Kidney (tissue), 14 donors: ENCODE measurements around the gene IQCF5. TPM values are rescaled to one million over a fixed set of nuclear protein-coding genes. Genes with fewer than 3 reads are reported as not detected.

Source experiments
- DNase-seq, 5 donors: peaks; one replicate each; pipeline ENCODE4 v3.0.0-alpha.2; 2013 to 2020
- FAIRE-seq: peaks from 2 replicates; lab custom pipeline; 2012; peaks lifted over from hg19 to GRCh38; lab: Jason Lieb, UNC
- H3K27ac ChIP-seq, 2 donors: one replicate each; pipeline ENCODE4 v1.7.0; 2013; ENCODE audit warnings: low read depth in 2 of 2, low read length in 2 of 2, inconsistent platforms in 1 of 2
- H3K27me3 ChIP-seq: one replicate; pipeline ENCODE4 v1.7.1; 2013; ENCODE audit warnings: low read length, inconsistent platforms; ENCODE audit not compliant: control insufficient read depth, insufficient read depth
- H3K36me3 ChIP-seq, 3 donors: one replicate each; pipeline versions ENCODE4 v1.7.0 to v1.7.1; 2013; ENCODE audit warnings: low read length in 3 of 3, control low read depth in 1 of 3, inconsistent platforms in 1 of 3; ENCODE audit not compliant: insufficient read depth in 3 of 3, control insufficient read depth in 2 of 3
- H3K4me1 ChIP-seq, 3 donors: one replicate each; pipeline versions ENCODE4 v1.7.0 to v1.7.1; 2013; ENCODE audit warnings: low read length in 3 of 3, inconsistent platforms in 1 of 3, low read depth in 1 of 3; ENCODE audit not compliant: control insufficient read depth in 2 of 3, insufficient read depth in 2 of 3
- H3K4me3 ChIP-seq, 3 donors: one replicate each; pipeline versions ENCODE4 v1.7.0 to v1.8.1; 2013; ENCODE audit warnings: low read length in 3 of 3, control low read depth in 1 of 3, inconsistent platforms in 1 of 3
- H3K9ac ChIP-seq, 3 donors: one replicate each; pipeline versions ENCODE4 v1.7.0 to v1.7.1; 2013; ENCODE audit warnings: low read length in 3 of 3, control low read depth in 1 of 3, inconsistent platforms in 1 of 3
- H3K9me3 ChIP-seq, 3 donors: one replicate each; pipeline versions ENCODE4 v1.7.0 to v1.7.1; 2013; ENCODE audit warnings: low read length in 3 of 3, control low read depth in 1 of 3, inconsistent platforms in 1 of 3; ENCODE audit not compliant: control insufficient read depth in 2 of 3, insufficient read depth in 1 of 3
- intact Hi-C: fragments of 100-400 bp; cut with DNase I; formaldehyde crosslinking; loops from one replicate; pipeline ENCODE4 v1.11.1; 2022
- polyA plus RNA-seq: library from polyadenylated mRNA; stranded (reverse); fragments of 350-450 nt; fragmentation: Illumina TruSeq; extraction: RNeasy Lipid Tissue Mini Kit (QIAGEN cat#74804); gene quantifications from one replicate; pipeline ENCODE4 v1.2.3, GENCODE V29; 2014; ENCODE audit warnings: low read depth, low replicate concordance; ENCODE audit not compliant: insufficient read depth
- total RNA-seq: library from RNA; stranded (reverse); fragmentation: NEBNext Ultra II Directional; extraction: Animal tissue kit (Norgen Biotek cat#: 25700); gene quantifications from one replicate; pipeline ENCODE4 v1.2.1, GENCODE V29; 2021
- TF ChIP-seq, protein P1 (sequence below): IDR thresholded peaks from 3 replicates; pipeline ENCODE4 v1.5.1; 2012; ENCODE audit warnings: mild to moderate bottlenecking, moderate library complexity, borderline replicate concordance; ENCODE audit not compliant: insufficient read depth; ENCODE audit errors: extremely low read depth
- donor health status: control.
- donor health status: control.
- donor health status: control.
- donor health status: control.
- donor health status: control.
- donor health status: DM: yes; HTN: yes; CAD: no.
- donor health status: Normal renal cell carcinoma (clear cell type).

IQCF5 gene
- total and polyA plus RNA-seq, 2 donors from 2014 or later: not detected

DNA sequence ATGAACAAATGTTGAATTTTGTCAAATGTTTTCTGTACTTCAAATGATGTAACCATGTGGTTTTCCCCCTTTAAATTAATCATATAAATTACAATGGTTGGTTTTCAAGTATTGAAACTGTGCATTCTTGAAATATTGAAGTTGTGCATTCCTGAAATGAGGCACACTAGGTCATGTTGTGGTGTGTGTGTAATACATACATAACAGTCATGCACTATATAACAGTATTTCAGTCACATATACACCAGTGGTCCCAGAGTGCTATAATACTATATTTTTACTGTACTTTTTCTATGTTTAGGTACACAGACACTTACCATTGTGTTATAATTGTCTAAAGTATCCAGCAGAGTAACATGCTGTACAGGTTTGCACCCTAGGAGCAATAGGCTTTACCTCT lies 11.0 kb upstream of the IQCF5 start:
- H3K9ac ChIP-seq: no peak overlapping the region
- FAIRE-seq (no peak), DNase-seq (no peak)
- TF ChIP-seq, protein P1, sequence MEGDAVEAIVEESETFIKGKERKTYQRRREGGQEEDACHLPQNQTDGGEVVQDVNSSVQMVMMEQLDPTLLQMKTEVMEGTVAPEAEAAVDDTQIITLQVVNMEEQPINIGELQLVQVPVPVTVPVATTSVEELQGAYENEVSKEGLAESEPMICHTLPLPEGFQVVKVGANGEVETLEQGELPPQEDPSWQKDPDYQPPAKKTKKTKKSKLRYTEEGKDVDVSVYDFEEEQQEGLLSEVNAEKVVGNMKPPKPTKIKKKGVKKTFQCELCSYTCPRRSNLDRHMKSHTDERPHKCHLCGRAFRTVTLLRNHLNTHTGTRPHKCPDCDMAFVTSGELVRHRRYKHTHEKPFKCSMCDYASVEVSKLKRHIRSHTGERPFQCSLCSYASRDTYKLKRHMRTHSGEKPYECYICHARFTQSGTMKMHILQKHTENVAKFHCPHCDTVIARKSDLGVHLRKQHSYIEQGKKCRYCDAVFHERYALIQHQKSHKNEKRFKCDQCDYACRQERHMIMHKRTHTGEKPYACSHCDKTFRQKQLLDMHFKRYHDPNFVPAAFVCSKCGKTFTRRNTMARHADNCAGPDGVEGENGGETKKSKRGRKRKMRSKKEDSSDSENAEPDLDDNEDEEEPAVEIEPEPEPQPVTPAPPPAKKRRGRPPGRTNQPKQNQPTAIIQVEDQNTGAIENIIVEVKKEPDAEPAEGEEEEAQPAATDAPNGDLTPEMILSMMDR: no peak
- intact Hi-C loops: no loop called here
- no peak overlapping the region for H3K4me3 ChIP-seq
- H3K4me1 ChIP-seq: no peaks in the 10 kb centered on the region
- no peaks in the 10 kb centered on the region for H3K9me3 ChIP-seq
- no peak overlapping the region for H3K27ac ChIP-seq
- H3K36me3 ChIP-seq: no peaks in the 10 kb centered on the region
- H3K27me3 ChIP-seq: no peaks in the 10 kb centered on the region

DNA sequence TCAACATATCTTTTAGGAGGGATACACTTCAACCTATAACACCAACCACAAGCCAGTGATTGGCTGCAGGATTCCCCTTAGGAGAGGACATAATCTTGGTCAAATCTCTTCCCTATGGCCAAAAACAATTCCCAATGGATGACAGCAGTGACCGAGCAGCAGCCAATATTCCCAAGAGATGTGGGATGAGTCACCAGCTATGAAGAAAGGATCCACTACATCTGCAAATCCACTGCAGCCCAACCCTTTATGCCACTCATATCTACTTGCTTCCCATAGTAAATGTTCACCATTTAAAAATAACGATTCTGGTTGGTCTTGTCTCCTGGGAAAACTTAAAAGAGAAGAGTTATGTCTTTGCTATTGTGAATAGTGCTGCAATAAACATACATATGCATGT lies 4.5 kb upstream of the IQCF5 start:
- H3K36me3 ChIP-seq: no peaks in the 10 kb centered on the region
- TF ChIP-seq, protein P1: no peak
- no peak overlapping the region for H3K9ac ChIP-seq
- no peaks in the 10 kb centered on the region for H3K4me1 ChIP-seq
- FAIRE-seq (no peak), DNase-seq (no peak)
- H3K27me3 ChIP-seq: no peaks in the 10 kb centered on the region
- H3K4me3 ChIP-seq: no peak overlapping the region
- no peak overlapping the region for H3K27ac ChIP-seq
- intact Hi-C loops: no loop called here
- no peaks in the 10 kb centered on the region for H3K9me3 ChIP-seq

DNA sequence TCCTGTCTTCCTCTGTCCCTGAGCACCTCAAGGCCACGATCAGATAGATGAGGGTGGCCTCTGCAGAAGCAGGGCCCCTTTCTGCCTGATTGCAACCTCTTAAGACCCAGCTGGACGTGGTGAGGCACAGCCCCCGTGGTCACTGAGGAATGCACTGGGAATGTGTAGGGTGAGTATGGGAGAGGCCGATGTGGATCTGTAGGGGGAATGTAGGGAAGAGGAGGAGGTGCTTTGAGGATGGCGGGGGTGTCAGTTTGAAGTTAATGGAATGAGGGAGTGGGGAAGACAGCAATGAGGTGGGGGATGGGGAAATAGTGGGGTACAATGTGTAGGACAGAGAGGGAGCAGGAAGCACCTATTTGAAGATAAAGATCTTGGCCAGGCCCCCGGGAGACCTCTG lies 785 bp upstream of the IQCF5 start:
- no peaks in the 10 kb centered on the region for H3K36me3 ChIP-seq
- DNase-seq (no peak), FAIRE-seq (no peak)
- intact Hi-C loops: no loop called here
- no peak overlapping the region for H3K9ac ChIP-seq
- H3K9me3 ChIP-seq: no peaks in the 10 kb centered on the region
- TF ChIP-seq, protein P1: no peak
- H3K27ac ChIP-seq: no peak overlapping the region
- H3K27me3 ChIP-seq: no peaks in the 10 kb centered on the region
- no peak overlapping the region for H3K4me3 ChIP-seq
- no peaks in the 10 kb centered on the region for H3K4me1 ChIP-seq

DNA sequence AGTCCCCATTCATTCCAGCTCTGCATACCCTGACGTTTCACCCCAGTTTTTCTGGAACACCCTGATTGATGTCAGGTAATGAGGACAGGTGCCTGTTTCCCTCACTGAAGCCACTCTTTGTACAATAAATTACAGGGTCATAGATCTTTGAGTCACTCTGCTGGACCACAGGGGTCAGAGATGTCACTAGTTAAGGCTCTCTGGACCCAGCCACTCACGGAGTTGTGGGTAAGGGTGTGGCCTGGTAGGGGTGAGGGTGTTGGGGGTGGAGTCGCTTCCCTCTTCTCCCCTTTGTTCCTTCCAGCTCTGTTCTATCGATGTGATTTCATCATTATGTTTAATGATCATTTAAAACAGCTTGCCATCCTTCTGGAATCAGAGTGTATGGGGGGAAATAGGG lies 512 bp downstream of the IQCF5 start:
- intact Hi-C loops: no loop called here
- TF ChIP-seq, protein P1: no peak
- no peaks in the 10 kb centered on the region for H3K27me3 ChIP-seq
- H3K4me3 ChIP-seq: no peak overlapping the region
- no peak overlapping the region for H3K27ac ChIP-seq
- no peak overlapping the region for H3K9ac ChIP-seq
- no peak for FAIRE-seq
- H3K36me3 ChIP-seq: no peaks in the 10 kb centered on the region
- H3K4me1 ChIP-seq: no peaks in the 10 kb centered on the region
- no peaks in the 10 kb centered on the region for H3K9me3 ChIP-seq
- DNase-seq: no peak
